HG03039 (cell line): ENCODE data around the gene CDH23.

Experiments used
- ATAC-seq: cut with Tn5 transposase; IDR thresholded peaks from one replicate; pipeline ENCODE4 v1.9.1; 2021; ENCODE audit warnings: mild to moderate bottlenecking, moderate library complexity; ENCODE audit not compliant: unreplicated experiment

Gene CDH23

GRCh38 chr10:71419002-71419540, 22.4 kb downstream of the CDH23 start:
- no peak for ATAC-seq

GRCh38 chr10:71419750-71420149, 23.0 kb downstream of the CDH23 start:
- ATAC-seq, result no peak

DNA sequence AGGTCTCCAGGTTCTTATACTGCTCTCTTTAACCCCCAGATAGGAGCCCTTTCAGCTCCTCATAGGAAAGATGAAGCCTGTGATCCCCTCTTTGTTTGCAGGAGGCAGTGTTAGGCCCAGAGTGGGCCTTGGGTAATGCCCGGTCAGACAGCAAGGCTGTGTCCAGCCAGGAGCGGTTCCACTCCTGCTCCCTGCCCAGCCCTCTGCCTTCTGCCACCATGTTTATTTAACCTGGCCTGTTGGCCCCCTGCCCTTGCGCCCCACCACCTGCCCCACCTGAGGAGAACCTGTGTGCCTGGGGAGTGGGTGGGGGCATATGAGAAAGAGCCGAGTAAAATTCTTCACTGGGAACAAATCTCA, 24.3 kb downstream of the CDH23 start:
- no peak for ATAC-seq

DNA sequence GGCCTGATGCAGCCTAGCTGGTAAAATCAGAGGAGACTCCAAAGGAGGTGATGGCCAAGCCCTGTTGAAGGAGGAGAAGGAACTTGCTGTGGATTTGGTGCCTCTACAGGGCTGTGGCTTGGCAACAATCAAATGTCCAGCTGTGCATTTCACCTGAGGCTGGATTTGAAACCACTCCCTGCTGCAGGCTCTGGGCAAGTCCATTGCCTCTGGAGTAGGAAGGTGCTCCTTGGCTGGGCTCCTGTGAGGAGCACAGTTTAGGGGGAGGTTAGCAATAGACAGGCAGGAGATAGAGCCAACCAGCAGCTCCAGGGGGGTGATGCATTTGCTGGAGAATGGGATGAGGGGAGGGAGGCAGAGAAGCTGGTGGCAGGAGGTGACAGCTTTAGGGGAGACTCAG, 26.5 kb downstream of the CDH23 start:
- ATAC-seq, result no peak

DNA sequence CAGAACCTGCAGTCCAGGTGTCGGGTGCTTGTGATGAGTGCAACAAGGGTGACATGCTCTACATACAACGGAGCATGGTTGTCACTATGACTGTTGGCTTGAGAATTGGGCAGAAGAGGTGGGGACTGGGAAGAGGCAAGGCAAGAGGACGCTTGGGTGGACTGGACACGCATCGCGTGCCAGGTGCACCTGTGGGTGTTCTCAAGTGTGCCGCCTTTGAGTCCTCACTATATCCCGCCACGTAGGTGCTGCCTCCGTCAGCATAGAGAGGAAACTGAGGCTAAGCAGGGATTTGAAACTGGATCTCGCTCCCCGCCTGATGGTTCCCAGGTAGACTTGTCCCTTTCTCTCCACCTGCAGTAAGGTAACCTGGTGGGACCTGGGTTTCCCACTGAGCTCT, 27.2 kb downstream of the CDH23 start:
- no peak for ATAC-seq

DNA sequence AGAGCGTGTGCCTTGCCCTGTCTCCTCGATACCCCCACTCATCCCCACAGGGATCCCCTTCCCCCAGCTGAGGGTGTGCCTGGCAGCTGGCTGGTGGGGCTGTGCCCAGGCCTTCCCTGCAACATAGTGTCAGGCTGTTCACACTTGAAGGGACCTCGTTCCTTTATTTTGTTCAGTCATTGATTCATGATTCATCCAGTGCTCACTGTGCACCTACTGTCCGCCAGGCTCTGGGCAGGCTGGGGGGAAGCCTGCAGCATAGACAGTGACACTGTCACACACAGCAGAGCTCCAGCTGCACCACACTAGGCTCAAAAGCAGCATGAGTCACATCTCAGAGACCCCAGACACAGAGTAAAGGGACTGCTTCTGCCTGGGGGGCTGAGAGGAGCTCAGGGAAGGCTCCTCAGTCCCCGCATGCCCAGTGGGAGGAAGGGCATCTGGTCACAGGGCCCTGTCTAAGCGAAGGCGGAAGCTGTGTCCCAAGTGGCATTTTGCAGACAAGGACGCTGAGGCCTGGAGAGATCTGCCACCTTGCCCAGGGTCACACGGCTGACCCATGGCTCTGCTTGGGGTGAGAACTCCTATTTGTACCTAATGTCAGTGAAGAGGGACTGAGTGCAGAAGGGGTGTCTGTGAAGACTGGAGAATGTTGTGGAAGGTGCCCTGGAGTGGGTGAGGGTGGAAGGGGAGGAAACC, 27.9 kb downstream of the CDH23 start:
- ATAC-seq, result no peak

- no peak for ATAC-seq
Measured at GRCh38 chr10:71426058-71426605, 29.4 kb downstream of the CDH23 start.

DNA sequence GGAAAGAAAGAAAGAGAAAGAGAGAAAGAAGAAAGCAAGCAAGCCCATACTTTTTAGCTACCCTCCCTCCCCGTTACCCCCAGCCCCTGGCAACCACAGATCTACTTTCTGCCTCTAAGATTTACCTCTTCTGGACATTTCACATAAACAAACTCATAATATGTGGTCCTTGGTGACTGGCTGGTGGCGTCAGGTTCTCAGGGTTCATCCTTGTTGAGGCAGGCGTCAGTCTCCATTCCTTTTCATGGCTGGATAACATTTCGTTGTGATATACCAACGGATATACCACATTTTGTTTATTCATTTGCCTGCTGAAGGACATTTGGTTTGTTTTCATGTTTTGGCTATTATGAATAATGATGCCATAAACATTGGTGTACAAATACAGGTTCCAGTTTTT, 30.5 kb downstream of the CDH23 start:
- ATAC-seq, result no peak

DNA sequence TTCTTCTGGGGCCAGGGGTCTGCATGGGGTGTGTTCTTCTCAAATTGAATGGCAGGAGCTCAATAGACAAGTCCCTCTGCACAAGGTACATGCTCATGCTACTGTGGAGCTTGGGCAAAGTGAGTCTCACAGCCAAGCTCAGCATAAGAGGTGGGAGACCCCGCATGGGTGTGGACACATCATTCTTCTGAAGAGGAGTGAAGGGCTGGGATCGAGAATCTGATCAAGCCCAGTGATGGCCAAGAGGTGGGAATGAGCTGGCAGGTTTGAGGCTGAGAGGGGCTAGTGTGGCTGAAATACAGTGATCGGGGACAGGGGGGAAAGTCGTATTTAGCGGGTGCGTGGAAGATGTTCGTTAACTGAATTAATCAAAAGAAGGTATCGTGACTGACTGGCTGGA, 32.6 kb downstream of the CDH23 start:
- ATAC-seq, result no peak

DNA sequence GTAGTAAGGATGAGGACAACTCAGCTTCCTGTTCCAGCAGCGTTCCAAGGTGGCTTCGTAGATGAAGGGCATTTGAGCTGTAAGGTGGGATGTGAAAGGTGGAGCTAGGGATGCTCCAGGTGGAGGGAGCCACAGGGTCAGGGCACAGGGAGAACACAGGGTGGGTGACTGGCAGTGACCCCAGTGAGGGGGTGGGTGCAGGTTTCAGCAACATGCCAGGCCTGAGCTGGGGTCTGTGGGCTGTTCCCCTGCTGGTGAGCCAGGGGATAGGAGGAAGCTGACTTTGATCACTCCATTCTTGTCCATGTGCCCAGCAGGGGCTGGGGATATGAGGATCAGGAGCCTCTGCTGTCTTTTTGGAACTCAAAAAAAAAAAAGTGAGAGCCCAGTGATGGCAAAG, 33.2 kb downstream of the CDH23 start:
- ATAC-seq, result no peak

- ATAC-seq, result no peak
Measured at GRCh38 chr10:71431239-71432100, 34.8 kb downstream of the CDH23 start.

- ATAC-seq, result no peak
Measured at GRCh38 chr10:71432101-71432905, 35.6 kb downstream of the CDH23 start.

DNA sequence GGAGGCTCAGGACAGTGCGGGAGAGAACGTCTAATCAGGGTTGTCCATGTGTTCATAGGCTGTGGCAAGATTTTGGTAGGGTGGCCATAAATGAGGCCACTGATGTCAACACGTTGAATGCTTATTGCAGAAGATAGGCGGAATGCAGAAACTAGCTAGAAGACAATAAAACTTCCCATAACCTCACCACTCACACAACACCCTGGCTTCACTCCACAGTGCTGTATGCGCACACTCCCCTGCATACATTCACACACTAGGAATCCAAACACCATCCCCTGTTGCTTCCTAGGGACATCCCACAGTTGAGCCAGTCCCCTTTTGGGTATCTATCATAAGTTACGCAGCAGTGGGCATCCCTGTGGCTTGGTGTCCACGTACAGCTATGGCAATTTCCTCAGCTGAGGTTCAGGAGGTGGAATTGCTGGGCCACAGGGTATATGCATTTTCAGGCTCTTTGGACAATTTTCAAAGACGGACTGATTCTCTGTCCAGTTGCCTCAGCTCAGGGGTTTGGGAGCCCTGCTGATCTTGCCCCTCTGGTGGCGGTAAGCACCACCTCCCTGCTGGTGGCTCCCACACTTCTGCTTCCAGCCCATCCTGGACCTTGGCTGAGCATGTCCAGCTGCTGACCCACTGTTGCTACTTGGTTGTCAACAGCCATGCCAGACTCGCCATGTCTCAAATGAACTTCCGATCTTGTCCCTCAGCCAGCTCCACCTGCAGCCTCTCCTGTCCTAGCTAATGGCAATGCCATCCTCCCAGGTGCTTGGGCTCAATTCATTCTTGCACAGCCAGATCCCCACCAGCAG, 36.4 kb downstream of the CDH23 start:
- no peak for ATAC-seq

DNA sequence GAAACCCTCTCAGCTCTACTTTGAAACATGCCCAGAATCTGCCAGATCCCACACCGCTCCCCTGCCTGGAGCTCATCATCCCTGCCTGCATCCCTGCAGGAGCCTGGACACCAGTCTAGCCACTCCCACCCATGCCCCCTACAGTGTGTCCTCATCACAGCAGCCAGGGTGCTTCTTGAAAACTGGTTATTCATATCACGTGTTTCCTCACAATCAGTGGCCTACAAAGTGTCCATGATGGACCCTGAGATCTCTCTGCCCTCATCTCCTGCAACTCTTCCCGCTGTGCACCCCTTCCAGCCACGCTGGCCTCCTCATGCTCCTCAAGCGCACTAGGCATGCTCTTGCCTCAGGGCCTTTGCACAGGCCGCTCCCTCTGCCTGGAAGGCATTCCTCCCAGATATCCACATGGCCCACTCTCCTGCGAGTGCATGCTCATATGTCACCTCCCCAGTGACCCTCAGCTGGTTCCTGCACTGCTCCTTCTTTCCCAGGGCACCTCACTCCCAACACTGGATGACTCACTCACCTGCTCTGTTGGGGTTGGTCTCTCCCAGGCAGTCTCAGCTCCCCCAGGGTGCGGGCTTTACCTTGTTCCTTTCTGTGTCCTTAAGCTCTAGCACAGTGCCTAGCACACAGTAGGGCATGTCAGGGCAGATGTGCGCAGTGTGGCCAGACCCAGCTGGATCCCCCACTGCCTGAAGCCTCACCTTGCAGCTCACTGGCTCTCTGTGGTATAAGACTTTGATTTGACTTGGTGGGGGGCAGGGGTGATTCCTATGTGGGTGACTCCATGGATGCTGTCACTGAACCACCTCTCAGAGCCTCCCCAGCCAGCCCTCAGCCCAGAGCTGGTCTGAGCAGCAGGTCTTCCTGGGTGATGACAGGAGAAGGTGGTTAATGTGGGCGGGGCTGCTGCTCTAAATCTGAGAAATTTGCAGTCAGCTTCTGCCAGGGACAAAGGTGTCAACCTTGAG, 37.3 kb downstream of the CDH23 start:
- ATAC-seq, result no peak

DNA sequence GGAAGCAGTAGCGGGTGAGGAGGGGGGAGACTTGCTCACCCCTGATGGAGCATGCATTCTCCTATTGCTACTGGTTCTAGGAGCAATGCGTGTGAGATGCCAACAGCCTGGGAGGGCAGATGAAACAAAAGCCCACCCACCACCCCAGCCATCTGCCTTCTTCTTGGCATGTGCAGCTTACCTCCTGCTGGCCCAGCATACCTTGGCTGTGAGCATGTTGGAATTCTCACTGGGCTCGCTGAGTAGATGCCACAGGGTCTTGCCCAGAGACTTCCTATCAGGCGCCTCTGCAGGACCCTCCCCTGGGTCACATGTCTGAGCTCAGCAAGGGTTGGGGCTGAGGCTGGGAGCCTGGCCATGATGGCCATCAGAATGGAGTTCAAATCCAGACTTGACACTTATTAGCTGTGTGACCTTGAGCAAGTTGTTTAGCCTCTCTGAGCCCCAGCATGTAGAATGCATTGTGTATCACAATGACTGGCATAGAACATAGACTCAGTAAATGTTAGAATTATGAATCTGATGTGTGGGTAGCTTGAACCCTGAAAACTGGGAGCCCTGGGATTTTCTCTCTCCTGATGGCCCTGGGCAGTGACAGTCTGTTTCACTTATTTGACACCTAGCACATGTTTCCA, 38.2 kb downstream of the CDH23 start:
- no peak for ATAC-seq

DNA sequence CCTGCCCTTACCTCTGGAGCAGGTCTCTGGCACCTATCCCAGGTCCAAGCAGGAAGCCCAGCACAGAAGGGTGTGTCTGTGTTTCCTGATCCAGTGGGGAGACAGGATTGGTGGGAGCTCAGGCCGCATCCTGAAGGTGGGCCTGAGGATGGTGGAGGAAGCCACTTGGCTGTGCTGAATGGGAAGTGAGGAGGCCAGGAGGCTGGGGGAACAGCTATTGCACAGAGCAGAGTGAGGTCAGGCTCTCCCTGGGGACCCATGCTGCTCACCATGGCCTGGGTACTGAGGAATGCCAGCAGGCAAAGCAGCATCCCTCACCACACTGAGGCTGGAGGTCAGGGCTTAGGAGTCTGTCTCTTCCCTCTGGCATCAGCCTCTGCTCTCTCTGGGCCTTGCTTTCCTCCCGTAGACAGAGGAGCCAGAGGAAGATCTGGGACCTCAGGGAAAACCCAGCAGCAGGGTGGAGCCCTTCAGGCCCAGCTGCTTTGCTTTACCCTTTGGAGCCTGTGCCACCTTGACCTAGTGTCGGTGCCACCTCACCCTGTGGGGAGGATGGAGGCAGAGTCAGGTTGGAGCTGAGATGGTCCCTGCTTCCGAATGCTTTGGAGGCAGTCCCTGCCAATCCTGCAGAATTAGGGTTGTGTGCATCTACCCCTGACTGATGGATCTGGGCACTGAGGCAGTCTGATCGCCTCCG, 39.0 kb downstream of the CDH23 start:
- no peak for ATAC-seq

DNA sequence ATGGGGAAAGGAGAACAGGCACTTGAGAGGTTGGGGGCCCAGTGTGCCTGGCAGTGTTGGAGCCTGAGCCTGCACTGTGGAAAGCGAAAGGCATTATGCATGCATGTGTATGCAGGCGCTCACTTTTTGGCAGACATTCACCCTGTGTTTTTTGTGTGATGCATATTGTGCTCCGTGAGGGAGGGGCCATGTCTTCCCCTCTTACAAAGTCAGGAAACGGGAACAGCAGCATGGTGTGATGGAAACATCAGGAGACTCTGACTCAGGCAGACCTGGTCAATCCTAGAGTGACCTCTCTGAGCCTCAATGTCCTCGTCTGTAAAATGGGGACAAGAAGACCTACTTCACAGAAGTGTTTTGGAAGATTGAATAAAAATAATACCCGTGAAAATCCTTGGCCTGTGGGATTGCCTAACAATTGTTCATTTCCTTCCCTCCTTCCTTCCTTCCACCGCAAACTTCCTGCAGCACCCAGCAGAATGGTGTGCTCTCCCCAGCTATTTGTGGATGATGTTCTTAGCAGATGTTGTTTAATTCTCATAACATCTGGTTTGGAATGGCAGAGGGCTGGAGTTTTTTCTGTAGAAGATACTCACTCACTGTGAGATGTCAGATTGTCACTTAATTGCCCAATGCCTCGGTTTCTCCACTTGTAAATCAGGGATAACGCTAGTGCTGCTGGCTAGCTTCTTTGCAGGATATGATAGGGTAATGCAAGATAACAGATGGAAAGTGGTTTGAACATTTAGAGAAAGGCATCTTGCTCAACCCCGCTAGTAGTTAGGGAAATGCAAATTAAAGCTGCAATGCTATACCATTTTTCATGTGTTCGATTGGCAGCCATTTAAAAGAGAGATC, 39.8 kb downstream of the CDH23 start:
- ATAC-seq, result no peak
